ENCODE measurements around the gene APC2.
"Not testable (repeated sequence)": the region's sequence is repeated elsewhere in the genome, so short reads cannot be mapped to it uniquely, and the experiment has no call there.

Gene APC2

DNA sequence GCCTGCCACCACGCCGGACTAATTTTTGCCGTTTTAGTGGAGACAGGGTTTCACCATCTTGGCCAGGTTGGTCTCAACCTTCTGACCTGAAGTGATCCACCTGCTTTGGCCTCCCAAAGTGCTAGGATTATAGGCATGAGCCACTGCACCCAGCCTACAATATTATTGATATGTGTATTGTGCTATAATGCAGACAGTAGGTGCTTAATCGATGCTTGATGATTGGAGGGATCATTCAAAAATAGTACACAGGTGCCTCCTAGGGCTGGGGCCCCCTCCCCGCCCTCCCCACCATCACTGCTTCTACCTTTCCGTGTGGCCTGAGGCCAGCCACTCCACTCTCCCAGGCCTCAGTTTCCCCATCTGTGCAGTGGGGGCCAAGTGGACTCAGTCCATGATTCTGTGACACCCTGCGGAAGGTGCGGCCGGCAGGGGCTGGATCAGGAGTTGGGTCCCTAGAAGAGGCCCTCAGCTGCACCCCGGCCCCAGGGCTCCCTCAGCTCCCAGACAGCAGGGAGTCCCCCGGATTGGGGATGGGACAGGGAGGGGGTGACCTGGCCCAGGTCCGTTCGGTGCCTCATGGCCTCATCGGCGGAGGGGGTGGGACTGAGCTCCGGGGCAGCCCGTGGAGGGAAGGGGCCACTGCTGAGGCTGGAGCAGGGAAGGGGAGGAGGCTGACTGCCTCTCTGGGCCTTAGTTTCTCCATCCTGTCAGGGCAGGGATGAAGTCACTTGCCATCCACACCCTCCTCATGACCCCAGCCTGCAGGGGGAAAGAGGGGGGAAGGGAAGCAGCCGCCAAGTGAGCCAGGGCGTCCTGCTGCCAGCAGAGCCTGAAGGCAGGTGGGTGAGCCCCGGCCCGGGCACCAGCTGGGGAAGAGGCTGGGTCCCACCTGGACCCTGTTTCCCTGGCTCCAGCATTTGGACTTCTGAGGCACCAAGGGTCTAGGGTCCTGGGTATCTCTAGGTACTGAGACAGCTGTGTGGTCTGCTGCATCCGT is 61.7 kb downstream of the APC2 start:
- no peak for DNase-seq (ENCODE audit: low read depth in 3 of 3)

DNA sequence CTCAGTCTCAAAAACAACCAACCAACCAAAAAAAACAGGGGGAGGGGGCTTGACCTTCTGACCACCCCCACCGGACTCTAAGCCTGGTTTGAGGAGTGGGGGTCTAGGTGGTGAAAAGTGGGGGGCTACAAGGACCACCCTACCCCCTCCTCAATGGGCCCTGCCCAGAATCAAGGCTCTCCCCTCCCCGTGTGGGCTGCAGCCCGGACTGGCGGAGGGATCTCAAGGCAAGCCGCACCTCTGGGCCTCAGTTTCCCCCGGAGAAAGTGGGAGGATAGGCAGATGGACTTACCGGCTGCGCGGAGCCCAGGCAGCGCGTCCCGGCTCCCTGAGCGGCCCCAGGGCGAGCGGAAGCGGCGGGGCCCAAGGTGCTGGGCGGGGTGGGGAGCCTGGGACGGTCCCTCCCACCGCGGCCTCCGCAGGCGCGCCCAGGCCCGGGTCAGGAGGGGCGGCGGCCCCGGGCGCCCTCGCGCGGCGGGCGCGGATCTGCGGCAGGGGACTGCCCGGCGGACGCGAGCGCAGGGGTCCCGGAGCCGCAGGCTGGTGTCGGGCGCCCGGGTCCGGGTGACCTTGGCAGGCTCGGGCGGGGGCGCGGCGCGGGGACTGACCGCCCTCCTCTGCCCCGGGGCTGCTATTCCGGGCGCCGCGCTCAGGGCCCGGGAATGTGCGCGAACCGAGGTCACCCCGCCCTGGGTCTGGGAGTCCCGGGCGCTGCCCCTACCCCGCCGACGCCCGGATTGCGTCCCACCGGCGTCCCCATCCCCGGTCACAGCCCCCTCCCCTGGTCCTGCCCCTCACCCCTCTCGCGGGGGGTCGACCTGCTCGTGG is 63.0 kb downstream of the APC2 start, which contains the start of gene ADAMTSL5:
TSS of gene ADAMTSL5 (minus strand) at position 349 of the 828 bp plus-strand sequence. CDS start 2,076 bp downstream, outside the sequence.
- peak; percentile 38 to 77 (median 51) for DNase-seq (ENCODE audit: low read depth in 3 of 3)

GRCh38 chr19:1513499-1514294 is 63.8 kb downstream of the APC2 start:
- DNase-seq (ENCODE audit: low read depth in 3 of 3), result peak; percentile 33 to 69 (median 54)

DNA sequence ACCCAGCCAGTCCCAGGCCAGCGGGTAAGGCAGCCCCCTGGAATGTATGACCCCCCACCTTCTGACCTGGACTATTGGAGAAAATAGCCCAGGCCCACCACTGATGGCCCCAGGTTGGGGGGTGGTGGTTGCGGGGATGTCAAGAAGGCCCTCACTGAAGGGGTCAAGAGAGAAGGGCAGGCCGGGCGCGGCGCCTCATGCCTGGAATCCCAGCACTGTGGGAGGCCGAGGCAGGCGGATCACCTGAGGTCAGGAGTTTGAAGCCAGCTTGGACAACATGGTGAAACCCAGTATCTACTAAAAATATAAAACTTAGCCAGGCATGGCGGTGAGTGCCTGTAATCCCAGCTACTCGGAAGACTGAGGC is 64.4 kb downstream of the APC2 start:
- no peak for DNase-seq (ENCODE audit: low read depth in 3 of 3)

DNA sequence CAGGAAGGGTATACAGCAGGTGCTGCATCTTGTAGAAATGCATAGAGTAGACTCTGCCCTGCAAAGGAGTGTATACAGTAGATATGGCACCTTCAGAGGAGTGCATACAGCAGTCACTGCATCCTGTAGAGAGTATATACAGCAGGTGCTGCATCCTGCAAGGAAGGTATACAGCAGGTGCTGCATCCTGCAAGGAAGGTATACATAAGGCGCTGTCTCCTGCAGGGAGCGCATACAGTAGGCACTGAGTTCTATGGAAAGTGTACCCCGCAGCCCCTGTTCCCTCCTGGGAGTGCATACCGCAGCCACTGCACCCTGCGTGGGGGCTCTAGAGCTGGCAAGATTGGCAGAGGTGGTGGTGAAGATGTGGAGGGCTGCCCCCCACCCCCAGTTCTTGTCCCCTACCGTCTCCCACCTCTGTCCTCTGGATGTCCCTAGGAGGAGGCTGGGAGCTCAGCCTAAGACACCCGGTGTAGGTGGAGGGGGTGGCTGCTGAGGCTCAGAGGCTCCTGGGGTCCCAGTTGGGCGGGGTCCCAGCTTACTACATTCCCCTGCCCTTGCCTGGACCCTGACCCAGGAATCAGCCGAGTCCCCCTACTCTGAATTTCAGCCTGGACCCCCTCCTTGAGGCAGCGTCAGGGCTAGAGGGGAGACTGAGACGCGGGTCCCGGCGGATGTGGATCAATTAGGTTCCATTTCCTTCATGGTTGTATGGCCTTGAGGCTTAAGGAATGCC is 65.2 kb downstream of the APC2 start:
- no peak for DNase-seq (ENCODE audit: low read depth in 3 of 3)

GRCh38 chr19:1516395-1516753 is 66.5 kb downstream of the APC2 start:
- DNase-seq (ENCODE audit: low read depth in 3 of 3), result no peak

DNA sequence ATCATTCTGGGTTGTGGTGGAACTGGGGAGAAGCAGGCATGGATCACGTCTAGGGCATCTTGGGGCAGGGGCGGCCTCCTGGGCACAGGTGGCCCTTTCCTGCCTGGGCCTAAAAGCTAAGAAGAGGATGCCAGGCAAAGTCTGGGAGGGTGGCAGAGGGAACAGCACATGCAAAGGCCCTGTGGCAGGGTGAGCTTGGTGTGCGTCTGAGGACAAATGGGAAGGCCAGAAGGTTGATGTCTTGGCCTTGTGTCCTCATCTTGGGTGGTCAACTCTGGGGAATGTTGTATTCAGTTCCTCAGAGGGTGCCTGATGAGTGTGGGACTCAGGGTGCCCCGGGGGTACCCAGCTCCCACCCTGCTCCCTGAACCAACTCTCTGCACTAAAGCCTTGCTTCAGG is 68.5 kb downstream of the APC2 start:
- no peak for DNase-seq (ENCODE audit: low read depth in 3 of 3)

DNA sequence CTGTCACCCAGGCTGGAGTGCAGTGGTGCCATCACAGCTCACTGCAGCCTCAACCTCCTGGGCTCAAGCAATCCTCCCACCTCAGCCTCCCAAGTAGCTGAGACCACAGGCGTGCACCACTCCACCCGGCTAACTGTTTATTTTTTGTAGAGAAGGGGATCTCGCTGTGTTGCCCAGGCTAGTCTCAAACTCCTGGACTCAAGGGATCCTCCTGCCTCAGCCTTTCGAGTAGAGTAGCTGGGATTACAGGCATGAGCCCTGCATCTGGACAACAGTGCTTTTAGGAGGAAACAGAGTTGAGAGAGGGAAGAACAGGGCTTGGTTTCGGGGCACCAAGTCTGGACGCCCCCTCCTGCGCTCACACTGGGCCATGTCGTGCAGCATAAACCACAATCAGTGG is 69.9 kb downstream of the APC2 start:
- not testable (repeated sequence) for DNase-seq (ENCODE audit: low read depth in 3 of 3)

GRCh38 chr19:1520203-1520780 is 70.4 kb downstream of the APC2 start:
- DNase-seq (ENCODE audit: low read depth in 3 of 3), result no peak

GRCh38 chr19:1521636-1522035 is 71.7 kb downstream of the APC2 start:
- no peak for DNase-seq (ENCODE audit: low read depth in 3 of 3)

- DNase-seq (ENCODE audit: low read depth in 3 of 3), result no peak
Observed at GRCh38 chr19:1522061-1522460, 72.1 kb downstream of the APC2 start.

DNA sequence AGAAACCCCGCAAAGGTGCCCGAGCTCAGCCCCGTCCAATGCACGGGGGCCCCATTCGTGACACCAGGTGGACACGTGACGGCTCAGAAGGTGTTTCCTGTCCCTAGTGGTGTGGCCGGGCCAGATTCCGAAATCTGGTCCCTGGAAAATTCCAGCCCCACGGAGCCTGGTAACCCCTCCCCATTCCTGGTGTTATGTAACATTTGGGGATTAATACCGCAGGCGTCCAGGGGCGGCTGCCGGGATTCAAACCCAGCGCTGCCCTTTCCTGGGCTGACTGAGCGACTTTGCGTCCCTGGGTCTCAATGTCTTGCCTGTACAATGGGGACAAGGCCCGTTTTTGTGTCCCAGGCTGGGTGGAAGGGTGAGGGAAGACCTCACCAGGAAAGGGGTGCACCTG is 72.9 kb downstream of the APC2 start:
- no peak for DNase-seq (ENCODE audit: low read depth in 3 of 3)

All from stimulated activated CD4-positive, alpha-beta T cell treated with anti-CD3 and anti-CD28 coated beads, TNF-alpha, amount 100 ng/mL, for 24 hours (primary cell).